DND-41 (cell line): ENCODE results near the gene ARL6IP5.

Experiments
- ATAC-seq: fragments of 200-7000 bp; cut with Tn5 transposase; 3 replicates; pipeline ENCODE4 v1.9.1; 2021; ENCODE audit warnings: low read depth; ENCODE audit not compliant: insufficient read depth
- DNase-seq: peaks from one replicate; pipeline ENCODE4 v3.0.0-alpha.2; 2020
- H2AFZ ChIP-seq: 2 replicates; pipeline ENCODE4 v1.6.0; 2012; ENCODE audit warnings: low read depth, low read length
- H3K27ac ChIP-seq: 2 replicates; pipeline ENCODE4 v1.5.1; 2012; ENCODE audit warnings: low read length, inconsistent platforms
- H3K27me3 ChIP-seq: fragments of 200-600 bp; sonication (generic); 2 replicates; pipeline ENCODE4 v1.6.0; 2012; ENCODE audit warnings: low read length, mild to moderate bottlenecking, inconsistent platforms; ENCODE audit not compliant: insufficient read depth, poor library complexity
- H3K36me3 ChIP-seq: 2 replicates; pipeline ENCODE4 v1.5.1; 2012; ENCODE audit warnings: low read length, inconsistent platforms; ENCODE audit not compliant: insufficient read depth
- H3K4me1 ChIP-seq: 2 replicates; pipeline ENCODE4 v1.5.1; 2012; ENCODE audit warnings: mild to moderate bottlenecking, low read length; ENCODE audit not compliant: insufficient read depth
- H3K4me2 ChIP-seq: 2 replicates; pipeline ENCODE4 v1.6.0; 2012; ENCODE audit warnings: mild to moderate bottlenecking, moderate library complexity, low read length, inconsistent platforms; ENCODE audit not compliant: insufficient read depth
- H3K4me3 ChIP-seq, 2 experiments: fragments of 200-600 bp in 1 of 2; shearing (Covaris generic) in 1 of 2; 2 replicates each; pipeline ENCODE4 v1.5.1; 2012 to 2016; ENCODE audit warnings: inconsistent platforms in 2 of 2, low read length in 2 of 2, mild to moderate bottlenecking in 2 of 2, low read depth in 1 of 2, moderate library complexity in 1 of 2
- H3K79me2 ChIP-seq: 2 replicates; pipeline ENCODE4 v1.6.0; 2012; ENCODE audit warnings: low read length, inconsistent platforms; ENCODE audit not compliant: insufficient read depth
- H3K9ac ChIP-seq: 2 replicates; pipeline ENCODE4 v1.6.0; 2012; ENCODE audit warnings: low read depth, mild to moderate bottlenecking, inconsistent platforms, low read length, moderate library complexity
- H3K9me3 ChIP-seq: 2 replicates; pipeline ENCODE4 v1.5.1; 2012; ENCODE audit warnings: low read length, moderate library complexity, mild to moderate bottlenecking, inconsistent platforms; ENCODE audit not compliant: insufficient read depth, severe bottlenecking
- H4K20me1 ChIP-seq: 2 replicates; pipeline ENCODE4 v1.6.0; 2012; ENCODE audit warnings: low read length; ENCODE audit not compliant: insufficient read depth
- EZH2 ChIP-seq: IDR thresholded peaks from 3 replicates; pipeline ENCODE4 v1.6.1; 2012; ENCODE audit warnings: borderline replicate concordance, low read depth, mild to moderate bottlenecking, moderate library complexity, low read length, inconsistent platforms; ENCODE audit not compliant: severe bottlenecking
- TF ChIP-seq, protein P1 (sequence below): IDR thresholded peaks from 2 replicates; pipeline ENCODE4 v1.5.1; 2012; ENCODE audit warnings: borderline replicate concordance, low read length, moderate library complexity, mild to moderate bottlenecking; ENCODE audit not compliant: poor library complexity, severe bottlenecking; ENCODE audit errors: extremely low read depth

ARL6IP5 gene

DNA sequence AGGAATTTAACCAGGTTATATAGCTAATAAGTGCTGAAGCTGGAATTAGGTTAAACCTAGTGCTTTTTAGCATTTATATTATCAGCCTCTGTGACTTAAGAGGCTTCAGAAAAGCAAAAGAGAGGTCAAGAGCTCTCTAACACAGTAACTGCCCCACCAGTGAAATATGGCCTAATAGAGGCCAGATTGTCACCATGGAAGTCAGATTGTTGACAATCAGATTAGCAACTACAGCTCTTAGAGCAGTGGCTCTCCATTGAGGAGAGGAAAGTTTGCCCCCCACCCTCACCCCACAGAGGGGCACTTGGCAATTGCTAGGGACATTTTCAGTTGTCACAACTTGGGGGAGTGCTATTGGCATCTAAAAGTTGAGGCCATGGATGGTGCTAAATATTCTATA is 61.0 kb downstream of the ARL6IP5 start:
- Histone ChIP-seq H3K27ac (no peak overlapping the region), H3K36me3 (no peaks in the 10 kb centered on the region), H3K79me2 (no peaks in the 10 kb centered on the region), H3K9ac (no peak overlapping the region), H3K27me3 (no peaks in the 10 kb centered on the region), H3K4me1 (peaks cover 9% of the 10 kb centered on the region), H2AFZ (no peak overlapping the region), H3K4me2 (no peak overlapping the region), H3K4me3 (no peak overlapping the region), H3K9me3 (no peaks in the 10 kb centered on the region), H4K20me1 (no peaks in the 10 kb centered on the region)
- DNase-seq (no peak), ATAC-seq (no peak)
- TF ChIP-seq, protein P1, sequence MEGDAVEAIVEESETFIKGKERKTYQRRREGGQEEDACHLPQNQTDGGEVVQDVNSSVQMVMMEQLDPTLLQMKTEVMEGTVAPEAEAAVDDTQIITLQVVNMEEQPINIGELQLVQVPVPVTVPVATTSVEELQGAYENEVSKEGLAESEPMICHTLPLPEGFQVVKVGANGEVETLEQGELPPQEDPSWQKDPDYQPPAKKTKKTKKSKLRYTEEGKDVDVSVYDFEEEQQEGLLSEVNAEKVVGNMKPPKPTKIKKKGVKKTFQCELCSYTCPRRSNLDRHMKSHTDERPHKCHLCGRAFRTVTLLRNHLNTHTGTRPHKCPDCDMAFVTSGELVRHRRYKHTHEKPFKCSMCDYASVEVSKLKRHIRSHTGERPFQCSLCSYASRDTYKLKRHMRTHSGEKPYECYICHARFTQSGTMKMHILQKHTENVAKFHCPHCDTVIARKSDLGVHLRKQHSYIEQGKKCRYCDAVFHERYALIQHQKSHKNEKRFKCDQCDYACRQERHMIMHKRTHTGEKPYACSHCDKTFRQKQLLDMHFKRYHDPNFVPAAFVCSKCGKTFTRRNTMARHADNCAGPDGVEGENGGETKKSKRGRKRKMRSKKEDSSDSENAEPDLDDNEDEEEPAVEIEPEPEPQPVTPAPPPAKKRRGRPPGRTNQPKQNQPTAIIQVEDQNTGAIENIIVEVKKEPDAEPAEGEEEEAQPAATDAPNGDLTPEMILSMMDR: no peak
- no peak for TF ChIP-seq EZH2

DNA sequence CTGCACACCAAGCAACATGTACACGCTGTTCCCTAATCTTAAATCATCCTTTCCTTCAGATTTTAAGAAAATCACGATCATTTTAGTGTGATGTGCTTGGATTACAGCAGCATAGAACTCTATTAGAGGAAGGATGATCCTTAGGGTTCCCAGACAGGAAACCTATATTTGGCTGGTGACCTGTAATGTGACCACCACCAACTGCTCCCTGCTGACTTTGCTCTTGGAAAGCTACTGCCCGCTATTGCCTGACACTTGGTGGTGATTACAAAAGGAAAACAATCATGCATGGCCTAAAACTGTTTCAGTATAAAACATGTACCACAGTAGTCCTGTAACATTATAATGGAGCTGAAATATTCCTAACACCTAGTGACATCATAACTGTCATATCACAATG is 64.8 kb downstream of the ARL6IP5 start:
- no peaks in the 10 kb centered on the region for H3K79me2 ChIP-seq
- no peak overlapping the region for H3K27ac ChIP-seq
- H3K36me3 ChIP-seq: no peaks in the 10 kb centered on the region
- ATAC-seq (no peak), DNase-seq (no peak)
- H3K9me3 ChIP-seq: no peaks in the 10 kb centered on the region
- H3K9ac ChIP-seq: no peak overlapping the region
- no peak overlapping the region for H3K4me2 ChIP-seq
- TF ChIP-seq, protein P1: no peak
- TF ChIP-seq EZH2: no peak
- H3K4me1 ChIP-seq: peaks cover 7% of the 10 kb centered on the region
- no peaks in the 10 kb centered on the region for H4K20me1 ChIP-seq
- H2AFZ ChIP-seq: no peak overlapping the region
- no peaks in the 10 kb centered on the region for H3K27me3 ChIP-seq
- H3K4me3 ChIP-seq: no peak overlapping the region
